Erythroblast (primary cell): ENCODE measurements around the gene ARFGAP3.

Source experiments
- GATA1 ChIP-seq: IDR thresholded peaks from 2 replicates; pipeline ENCODE4 v1.6.1; 2011; ENCODE audit warnings: low read depth, mild to moderate bottlenecking, control low read depth, low read length, moderate library complexity
- POLR2A ChIP-seq: IDR thresholded peaks from 2 replicates; pipeline ENCODE4 v1.6.1; 2011; ENCODE audit warnings: mild to moderate bottlenecking, low read length

DNA sequence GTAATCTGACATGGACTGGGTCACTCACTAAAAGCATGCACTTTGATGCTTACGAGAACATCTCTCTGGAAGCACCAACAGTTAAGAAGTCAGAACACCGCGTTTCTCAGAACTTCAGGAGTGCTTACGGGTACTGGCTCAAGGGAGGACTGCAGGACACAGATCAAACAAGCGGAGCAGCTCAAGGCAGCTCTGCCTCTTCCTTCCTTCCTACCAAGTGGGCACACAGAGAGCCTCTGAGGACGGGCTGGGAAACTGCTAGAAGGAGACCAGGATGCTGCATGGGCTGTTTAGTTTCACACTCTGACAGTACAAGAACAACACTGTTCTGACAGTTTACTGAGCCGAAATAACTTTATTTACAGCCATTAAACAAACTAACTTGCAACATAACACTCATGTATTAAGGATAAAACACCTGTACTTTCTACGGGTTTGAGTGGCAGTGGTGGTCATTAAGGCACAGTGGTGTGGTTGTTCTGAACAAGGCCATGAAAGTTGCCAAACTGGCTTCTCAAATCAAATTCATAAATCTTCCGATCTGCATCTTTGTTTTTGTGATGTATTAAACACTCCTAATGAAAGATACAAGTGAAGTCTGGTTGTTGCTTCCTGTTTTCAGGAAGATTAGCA lies 37.5 kb downstream of the ARFGAP3 start:
- no peak for TF ChIP-seq POLR2A
- no peak for TF ChIP-seq GATA1
